Measurements from ENCODE around the gene KDM8. TPM values are rescaled to one million over a fixed set of nuclear protein-coding genes. Genes with fewer than 3 reads are reported as not detected.

The KDM8 gene
- total RNA-seq, 1 donor from 2014 or later: 3.2 TPM

GRCh38 chr16:27220527-27220926, 17.2 kb downstream of the KDM8 start:
- intact Hi-C loops (cut with micrococcal nuclease): no loop called here
- no peak overlapping the region for H3K4me3 ChIP-seq
- no peak for DNase-seq

DNA sequence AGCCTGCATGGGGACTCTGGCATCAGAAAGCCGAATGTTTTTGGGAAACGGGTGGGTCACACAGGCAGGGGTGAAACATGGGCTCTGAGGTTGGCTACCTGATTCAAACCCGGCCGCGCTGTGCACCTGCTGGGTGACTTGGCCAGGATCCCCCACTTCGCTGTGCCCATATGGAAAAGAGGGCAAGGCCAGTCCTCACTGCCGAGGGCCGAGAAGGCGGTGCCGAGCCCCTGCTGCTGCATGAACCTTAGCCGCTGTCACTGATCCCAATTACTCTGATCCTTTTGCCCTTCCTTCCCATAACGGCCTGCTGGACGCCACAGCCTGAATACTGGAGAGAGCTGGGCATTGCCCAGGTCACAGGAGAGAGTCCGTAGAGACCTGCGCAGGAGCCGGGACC, 17.7 kb downstream of the KDM8 start:
- Histone ChIP-seq H3K4me1 (peaks cover 26% of the 10 kb centered on the region), H3K27ac (replicated peaks) (peak overlapping the region; percentile 90), H3K36me3 (peaks cover 19% of the 10 kb centered on the region), H3K4me3 (no peak overlapping the region), H3K9me3 (replicated peaks) (no peaks in the 10 kb centered on the region), H3K27me3 (ENCODE audit: low read depth) (no peaks in the 10 kb centered on the region)
- DNase-seq: no peak
- intact Hi-C loops (cut with micrococcal nuclease): no loop called here
- no peak for TF ChIP-seq CTCF (IDR thresholded peaks at IDR 0.05; ENCODE audit: borderline replicate concordance)

More at GRCh38 chr16:27220527-27220926, 17.2 kb downstream of the KDM8 start:
- peaks cover 26% of the 10 kb centered on the region for H3K4me1 ChIP-seq
- TF ChIP-seq CTCF (IDR thresholded peaks at IDR 0.05; ENCODE audit: borderline replicate concordance): no peak
- no peaks in the 10 kb centered on the region for H3K27me3 ChIP-seq (ENCODE audit: low read depth)
- H3K36me3 ChIP-seq: peaks cover 21% of the 10 kb centered on the region
- H3K27ac ChIP-seq (replicated peaks): no peak overlapping the region
- H3K9me3 ChIP-seq (replicated peaks): no peaks in the 10 kb centered on the region

DNA sequence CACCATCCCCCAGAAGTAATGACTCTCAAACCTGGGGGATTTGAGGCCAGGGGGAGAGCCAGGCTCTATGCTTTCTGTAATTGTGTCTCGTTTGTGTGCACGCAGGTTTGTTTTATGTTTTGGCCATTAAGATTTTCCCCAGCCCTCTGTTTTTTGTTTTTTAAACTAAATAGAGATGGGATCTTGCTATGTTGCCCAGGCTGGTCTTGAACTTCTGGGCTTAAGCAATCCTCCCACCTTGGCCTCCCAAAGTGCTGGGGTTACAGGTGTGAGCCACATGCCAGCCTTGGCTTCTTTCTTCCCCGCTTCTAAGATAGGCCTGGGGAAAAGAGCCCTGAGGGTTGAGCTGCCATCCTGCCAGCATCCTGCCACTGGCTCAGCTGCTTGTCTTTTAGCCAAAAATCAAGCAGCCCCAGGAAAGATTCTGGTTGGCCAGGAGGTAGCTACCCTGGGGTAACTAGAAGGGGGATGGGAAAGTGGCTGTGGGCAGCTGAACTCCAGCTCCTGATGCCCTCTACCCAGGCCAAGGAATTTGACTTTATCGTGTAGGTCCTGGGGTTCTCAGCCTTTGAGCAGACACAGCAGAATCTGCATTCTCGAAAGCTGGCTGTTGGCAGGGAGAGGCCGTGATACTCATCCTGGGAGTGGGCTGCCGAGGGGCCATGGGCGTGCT, 18.4 kb downstream of the KDM8 start:
- peak overlapping the region; percentile 90 for H3K27ac ChIP-seq (replicated peaks)
- H3K27me3 ChIP-seq (ENCODE audit: low read depth): no peaks in the 10 kb centered on the region
- peak overlapping the region; percentile 40 for H3K4me3 ChIP-seq
- H3K9me3 ChIP-seq (replicated peaks): no peaks in the 10 kb centered on the region
- peaks cover 26% of the 10 kb centered on the region for H3K4me1 ChIP-seq
- no peak for DNase-seq
- H3K36me3 ChIP-seq: peaks cover 24% of the 10 kb centered on the region
- intact Hi-C loops (cut with micrococcal nuclease): no loop called here
- no peak for TF ChIP-seq CTCF (IDR thresholded peaks at IDR 0.05; ENCODE audit: borderline replicate concordance)

- Histone ChIP-seq H3K9me3 (replicated peaks) (no peaks in the 10 kb centered on the region), H3K27ac (replicated peaks) (peak overlapping the region; percentile 90), H3K27me3 (ENCODE audit: low read depth) (no peaks in the 10 kb centered on the region), H3K36me3 (peaks cover 24% of the 10 kb centered on the region), H3K4me1 (peaks cover 32% of the 10 kb centered on the region), H3K4me3 (peak overlapping the region; percentile 40)
- TF ChIP-seq CTCF (IDR thresholded peaks at IDR 0.05; ENCODE audit: borderline replicate concordance): peak; percentile 7
- intact Hi-C loops (cut with micrococcal nuclease): no loop called here
- DNase-seq: peak; percentile 76
These were observed 19.2 kb downstream of the KDM8 start for GRCh38 chr16:27222249-27223225.

GRCh38 chr16:27223226-27223610, 19.9 kb downstream of the KDM8 start:
- peak; percentile 24 for TF ChIP-seq CTCF (IDR thresholded peaks at IDR 0.05; ENCODE audit: borderline replicate concordance)
- intact Hi-C loops (cut with micrococcal nuclease): no loop called here
- H3K4me3 ChIP-seq: peak overlapping the region; percentile 40
- H3K27ac ChIP-seq (replicated peaks): peak overlapping the region; percentile 90
- peaks cover 22% of the 10 kb centered on the region for H3K36me3 ChIP-seq
- no peaks in the 10 kb centered on the region for H3K27me3 ChIP-seq (ENCODE audit: low read depth)
- DNase-seq: no peak
- peaks cover 32% of the 10 kb centered on the region for H3K4me1 ChIP-seq
- H3K9me3 ChIP-seq (replicated peaks): no peaks in the 10 kb centered on the region
